HG02588 (cell line): ENCODE data around the gene TAX1BP1.

Experiments
- ATAC-seq: cut with Tn5 transposase; IDR thresholded peaks from one replicate; pipeline ENCODE4 v1.9.1; 2021; ENCODE audit warnings: mild to moderate bottlenecking, moderate library complexity; ENCODE audit not compliant: unreplicated experiment

TAX1BP1 gene

DNA sequence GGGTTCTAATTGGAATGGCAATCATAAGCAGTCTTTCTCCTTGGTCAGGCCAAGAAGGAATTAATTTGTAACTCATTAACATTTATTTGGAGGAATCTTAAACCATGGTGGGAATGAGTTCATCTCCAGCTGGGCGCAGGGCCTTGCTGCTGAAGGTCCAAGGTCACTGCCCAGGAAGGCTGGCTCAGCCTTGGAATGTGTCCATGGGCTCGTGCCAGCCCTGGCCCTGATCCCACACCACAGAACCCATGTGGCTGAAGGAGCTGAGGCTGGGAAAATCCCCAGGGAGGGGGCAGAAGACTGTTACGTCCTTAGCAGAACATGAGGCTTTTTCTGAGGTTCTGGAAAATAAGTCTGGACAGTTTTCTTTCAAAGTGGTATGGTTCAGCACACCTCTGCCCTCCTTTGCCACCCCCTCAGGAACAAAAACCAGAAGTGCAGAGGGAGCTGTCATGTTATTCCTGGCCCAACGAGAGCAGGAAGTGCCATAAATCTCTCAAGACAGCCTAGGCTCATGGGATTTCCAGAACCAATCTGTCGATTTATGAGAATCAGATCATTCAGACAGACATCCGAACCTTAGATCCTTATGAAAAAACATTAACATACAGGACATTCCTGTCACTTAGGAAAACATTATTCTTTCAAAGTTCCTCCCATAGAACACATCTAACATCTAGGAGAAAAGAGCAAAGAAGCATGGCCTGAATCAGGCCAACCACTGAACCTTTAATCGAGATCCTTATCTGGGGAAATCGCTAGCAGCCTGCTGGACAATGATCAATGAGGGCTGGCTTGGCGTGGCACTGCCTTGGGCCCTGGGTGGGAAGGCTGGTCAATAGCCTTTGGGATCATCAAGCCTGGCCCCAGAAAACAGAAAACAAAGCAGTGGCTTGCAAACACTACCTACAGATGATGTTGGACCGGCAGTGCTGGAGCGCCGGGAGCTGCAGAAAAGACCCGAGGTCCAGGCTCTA, 134.3 kb downstream of the TAX1BP1 start:
- ATAC-seq = no peak

DNA sequence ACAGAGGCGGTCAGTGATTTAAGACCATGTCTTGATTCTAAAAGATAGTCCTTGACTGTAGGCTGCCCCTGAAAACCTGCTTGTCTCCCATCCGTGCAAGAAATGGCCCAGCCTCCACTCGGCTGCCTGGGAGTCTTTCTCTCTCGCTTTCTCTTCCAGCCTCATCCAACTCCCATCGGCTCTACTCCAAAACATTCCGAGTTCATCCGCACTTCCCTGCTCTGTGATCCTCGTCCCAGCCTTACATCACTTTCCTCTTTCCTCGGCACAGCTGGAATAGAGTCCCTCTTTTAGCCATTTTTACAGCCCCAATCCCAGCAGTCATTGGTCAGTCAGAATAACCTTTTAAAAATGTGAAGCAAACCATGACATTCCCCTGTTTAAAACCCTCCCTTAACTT, 135.1 kb downstream of the TAX1BP1 start:
- no peak for ATAC-seq

DNA sequence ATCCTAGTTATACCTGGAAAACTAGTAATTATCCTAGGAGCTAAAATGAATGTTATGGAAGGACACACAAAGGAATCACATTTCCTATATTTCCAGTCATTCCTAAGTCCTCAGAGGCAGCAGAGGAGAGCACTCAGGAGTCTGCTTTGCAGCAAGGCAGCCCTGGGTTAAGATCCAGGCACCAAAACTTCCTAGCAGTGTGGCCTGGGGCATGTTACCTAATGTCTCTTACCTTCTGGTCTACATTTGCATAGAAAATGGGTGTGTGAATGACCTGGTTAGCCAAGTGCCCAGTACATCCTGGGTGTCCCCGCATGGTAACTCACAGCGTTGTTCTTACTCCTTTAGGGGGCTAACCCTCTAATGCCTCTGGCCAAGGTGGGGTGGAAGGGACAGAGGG, 135.9 kb downstream of the TAX1BP1 start:
- no peak for ATAC-seq

DNA sequence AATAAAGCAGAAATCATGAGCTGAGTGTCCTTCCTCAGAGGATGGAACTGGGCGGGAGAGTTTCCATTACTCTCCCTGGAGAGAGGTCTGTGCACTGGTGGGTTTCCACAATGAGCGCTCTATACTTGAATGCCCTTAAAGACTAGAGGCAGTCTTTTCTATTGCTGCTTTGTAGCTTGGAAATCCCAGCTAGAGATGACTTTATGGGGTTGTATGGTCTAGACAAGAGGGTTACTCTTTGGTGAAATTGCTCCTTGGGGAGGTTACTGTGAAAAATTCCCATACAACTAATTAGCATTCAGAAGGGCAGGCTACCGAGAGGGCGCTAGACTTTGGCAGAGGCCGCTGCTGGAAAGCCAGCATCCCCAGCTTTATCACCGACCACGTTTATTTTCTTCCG, 136.8 kb downstream of the TAX1BP1 start:
- no peak for ATAC-seq
